Activated CD4-positive, alpha-beta T cell treated with anti-CD3 and anti-CD28 coated beads, Interleukin-2, amount 10 ng/mL, durations not matched to agents 7 days and 5 days (primary cell): ENCODE results near the gene PPP1R3C. TPM values are rescaled to one million over a fixed set of nuclear protein-coding genes. Genes with fewer than 3 reads are reported as not detected.

Experiments used
- CTCF ChIA-PET: fragments of 350-600 bp; sonication (Branson Sonifier 250); formaldehyde crosslinking; loops from one replicate; lab custom pipeline; 2021; ENCODE audit warnings: antibody characterized with exemption; lab: Charles Lee
- POLR2A ChIA-PET: fragments of 350-600 bp; sonication (Branson Sonifier 250); formaldehyde crosslinking; loops from one replicate; lab custom pipeline; 2021; ENCODE audit warnings: antibody characterized with exemption; lab: Charles Lee
- DNase-seq: peaks from one replicate; pipeline ENCODE4 v3.0.0-alpha.2; 2020
- H3K27ac Mint-ChIP-seq: one replicate; pipeline ENCODE4 v1.8.0; 2021; ENCODE audit warnings: mild to moderate bottlenecking, moderate library complexity, mixed read lengths
- H3K27me3 Mint-ChIP-seq: one replicate; pipeline ENCODE4 v1.8.0; 2021; ENCODE audit warnings: mixed read lengths
- H3K36me3 Mint-ChIP-seq: one replicate; pipeline ENCODE4 v1.8.0; 2021; ENCODE audit warnings: low read depth, mixed read lengths
- H3K4me1 Mint-ChIP-seq: one replicate; pipeline ENCODE4 v1.8.0; 2021; ENCODE audit warnings: mixed read lengths
- H3K4me3 Mint-ChIP-seq: one replicate; pipeline ENCODE4 v1.8.0; 2021; ENCODE audit warnings: mild to moderate bottlenecking, moderate library complexity, mixed read lengths
- H3K9me3 Mint-ChIP-seq: one replicate; pipeline ENCODE4 v1.8.0; 2021; ENCODE audit warnings: mixed read lengths
- total RNA-seq, 2 experiments: library from RNA; stranded (reverse); gene quantifications; one replicate each; pipeline ENCODE4 v1.2.3, GENCODE V29; 2021

PPP1R3C gene
- total RNA-seq, 2 experiments from 2014 or later: not detected

DNA sequence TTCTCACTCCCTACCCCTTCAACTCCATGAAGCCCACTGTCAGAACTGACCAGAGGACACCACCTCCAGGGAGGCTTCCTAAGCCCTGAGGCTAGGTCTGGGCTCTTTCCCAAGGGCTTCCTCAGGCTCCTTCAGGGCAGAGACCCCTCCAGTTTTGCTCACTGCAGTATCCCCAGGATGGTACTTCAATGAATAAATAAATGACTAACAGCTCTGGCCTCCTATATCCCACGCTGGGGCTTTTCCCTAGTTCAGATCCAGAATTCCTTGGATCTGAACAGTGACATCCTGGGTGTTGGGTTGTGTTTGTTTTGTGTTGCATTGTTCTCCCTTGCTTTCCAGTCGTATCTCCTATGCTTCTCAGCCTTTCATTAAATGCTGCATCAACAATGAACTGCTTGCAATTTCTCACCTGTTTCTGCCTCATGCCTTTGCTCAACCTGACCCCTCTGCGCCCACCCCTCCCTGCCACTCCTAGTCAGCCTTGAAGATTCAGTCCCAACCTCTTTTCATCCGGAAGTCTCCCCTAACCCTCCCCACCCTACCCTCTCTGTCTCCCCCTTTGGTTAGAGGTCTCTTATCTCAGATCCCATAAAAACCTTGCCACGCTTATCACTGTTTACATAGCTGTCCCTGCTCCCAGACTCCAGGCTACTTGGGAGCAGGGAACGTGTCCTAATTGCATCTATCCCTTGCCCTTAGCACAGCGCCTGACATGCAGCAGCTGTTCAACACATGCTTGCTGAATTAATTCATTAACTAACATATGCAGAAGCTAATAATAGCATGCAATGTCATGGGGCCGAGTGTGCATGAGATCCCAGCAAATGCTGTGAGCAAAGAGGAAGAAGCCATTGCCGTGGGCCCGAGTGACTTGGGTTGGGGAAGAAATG lies 41.7 kb downstream of the PPP1R3C start:
- H3K4me3 Mint-ChIP-seq: no peak overlapping the region
- no peak overlapping the region for H3K27ac Mint-ChIP-seq
- no peaks in the 10 kb centered on the region for H3K9me3 Mint-ChIP-seq
- H3K36me3 Mint-ChIP-seq: no peaks in the 10 kb centered on the region
- no peak for DNase-seq
- peaks cover 25% of the 10 kb centered on the region for H3K27me3 Mint-ChIP-seq
- H3K4me1 Mint-ChIP-seq: no peaks in the 10 kb centered on the region
- POLR2A ChIA-PET: no interaction called here
- CTCF ChIA-PET: no interaction called here

DNA sequence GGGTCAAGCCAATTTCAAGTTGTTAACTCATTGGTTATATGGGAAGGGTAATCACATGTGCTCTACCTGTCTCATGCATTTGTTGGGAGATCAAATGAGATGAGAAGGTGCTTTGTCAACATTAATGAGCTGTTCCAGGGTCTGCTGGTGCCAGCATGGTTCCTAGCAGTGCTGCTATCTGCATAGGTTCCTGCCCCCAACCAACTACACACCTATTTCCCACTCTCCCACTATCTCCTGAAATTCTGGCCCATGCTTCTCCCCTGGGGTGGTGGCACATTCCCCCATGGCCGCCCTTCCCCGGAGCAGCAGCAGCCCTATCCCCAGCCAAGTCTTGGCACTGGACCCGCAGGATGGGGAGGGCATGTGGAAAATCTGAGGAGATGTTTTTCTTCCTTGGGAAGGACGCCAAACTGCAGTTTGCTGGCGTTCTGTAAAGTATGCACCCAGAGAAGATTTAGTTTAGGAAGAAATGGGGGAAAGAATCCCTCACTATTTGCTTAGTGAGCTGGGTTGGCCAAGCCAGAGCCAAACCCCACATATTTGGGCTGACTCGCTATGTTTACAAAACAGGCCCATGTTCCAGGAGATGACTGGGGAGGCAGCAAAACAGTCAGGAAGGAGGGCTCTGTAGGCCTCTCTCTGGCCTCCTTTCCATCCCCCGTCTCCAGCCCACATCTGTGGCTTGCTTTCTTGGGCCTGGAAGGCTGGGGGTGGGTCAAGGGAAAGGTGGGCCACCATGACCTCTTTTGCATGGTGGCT lies 42.5 kb downstream of the PPP1R3C start:
- Mint-ChIP-seq H3K9me3 (no peaks in the 10 kb centered on the region), H3K4me1 (no peaks in the 10 kb centered on the region), H3K27me3 (peaks cover 18% of the 10 kb centered on the region), H3K27ac (no peak overlapping the region), H3K36me3 (no peaks in the 10 kb centered on the region), H3K4me3 (no peak overlapping the region)
- ChIA-PET CTCF (no interaction called here), POLR2A (no interaction called here)
- DNase-seq: no peak

DNA sequence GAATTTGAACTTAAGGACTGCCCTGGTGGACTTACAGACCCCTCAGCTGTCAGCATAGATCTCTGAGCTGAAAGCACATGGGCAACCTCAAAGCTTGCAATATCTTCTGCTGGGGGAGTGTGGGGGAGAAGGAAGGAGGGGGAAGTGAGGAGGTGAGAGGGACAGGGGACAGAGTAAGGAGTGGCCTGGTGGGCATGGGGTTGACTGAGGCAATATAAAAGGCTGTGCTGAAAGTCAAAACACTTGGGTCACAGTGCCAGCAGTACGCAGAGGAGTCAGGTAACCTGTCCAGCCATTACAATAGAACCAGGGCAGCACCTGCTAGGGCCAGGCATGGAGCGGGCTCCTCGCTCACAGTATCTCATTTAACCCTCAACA lies 43.2 kb downstream of the PPP1R3C start:
- POLR2A ChIA-PET: no interaction called here
- CTCF ChIA-PET: interaction anchor here (0.7 kb wide), 1 partner anchor 902 kb away, joined by 3 read pairs; no protein-coding TSS in a partner anchor
- Mint-ChIP-seq H3K27ac (no peak overlapping the region), H3K36me3 (no peaks in the 10 kb centered on the region), H3K27me3 (peaks cover 17% of the 10 kb centered on the region), H3K9me3 (no peaks in the 10 kb centered on the region), H3K4me1 (no peaks in the 10 kb centered on the region), H3K4me3 (no peak overlapping the region)
- no peak for DNase-seq

DNA sequence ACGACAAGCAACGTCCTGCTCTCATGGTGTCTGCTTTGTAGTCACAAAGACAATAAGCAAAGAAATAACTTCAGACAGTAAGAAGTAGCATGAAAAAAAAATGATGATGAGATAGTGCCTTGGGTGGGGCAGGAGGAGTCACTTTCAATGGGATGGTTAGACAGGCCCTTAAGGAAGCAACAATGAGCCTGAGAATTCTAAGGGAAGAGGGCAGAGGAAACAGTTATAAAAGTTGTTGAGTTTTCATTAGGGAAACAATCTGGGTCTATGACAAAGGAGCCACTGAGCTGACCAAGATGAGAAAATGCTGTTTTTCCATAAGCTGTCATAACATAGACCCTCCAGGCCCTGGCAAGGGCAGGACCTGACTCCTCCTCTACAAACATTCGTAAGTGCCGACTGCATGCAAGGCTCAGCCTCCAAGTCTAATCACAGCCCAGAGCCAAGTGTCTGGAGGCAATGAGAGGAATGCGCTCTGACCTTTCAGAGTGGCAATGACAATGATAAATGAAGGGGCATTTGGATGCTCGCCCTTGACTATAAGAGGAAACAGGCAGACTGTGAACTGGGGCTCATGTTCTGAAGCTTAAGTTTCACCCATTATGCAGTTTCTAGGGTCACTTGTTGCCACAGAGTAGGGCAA lies 43.7 kb downstream of the PPP1R3C start:
- H3K4me3 Mint-ChIP-seq: no peak overlapping the region
- ChIA-PET POLR2A (no interaction called here), CTCF (interaction anchor here (0.7 kb wide), 1 partner anchor 902 kb away, joined by 3 read pairs; no protein-coding TSS in a partner anchor)

DNA sequence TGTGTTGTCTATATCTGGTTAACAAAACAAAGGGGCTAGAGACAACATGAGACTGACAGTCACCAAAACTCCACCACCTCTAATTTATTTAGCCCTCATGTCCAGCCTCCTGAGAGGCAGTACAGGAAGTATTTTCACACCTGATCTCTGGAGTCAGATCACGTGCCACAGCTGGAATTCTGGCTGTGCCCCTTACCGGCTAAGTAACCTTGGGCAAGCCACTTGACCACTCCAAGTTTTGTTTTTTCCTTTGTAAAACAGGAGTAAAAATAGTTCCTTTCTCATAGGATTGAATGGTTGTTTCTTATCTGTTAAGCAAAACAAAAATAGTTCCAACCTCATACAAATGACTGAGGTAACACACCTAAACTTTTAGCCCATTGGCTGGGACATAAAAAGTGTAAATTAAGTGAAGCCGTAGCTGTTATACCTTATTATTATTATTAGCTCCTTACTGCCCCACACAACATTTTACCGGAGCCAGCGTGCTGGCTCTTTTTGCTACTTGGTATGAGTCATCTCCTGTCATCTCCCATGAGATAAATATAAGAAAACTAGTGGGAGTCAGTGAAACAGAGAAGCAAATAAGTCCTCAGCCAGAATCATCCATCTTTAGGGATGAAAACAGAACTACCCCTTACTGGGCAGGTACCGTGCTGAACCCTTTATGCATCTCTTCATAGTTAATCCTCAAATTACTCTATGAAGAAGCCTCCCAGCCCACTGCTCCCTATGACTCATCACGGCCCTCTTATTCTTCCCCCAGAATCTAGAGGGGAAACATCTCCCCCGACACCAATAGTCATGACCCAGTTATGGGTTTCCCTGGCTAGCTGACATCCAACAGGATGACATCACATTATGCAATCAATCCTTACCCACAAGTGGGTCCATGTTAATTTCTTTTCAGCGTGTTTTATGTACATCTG lies 44.9 kb downstream of the PPP1R3C start:
- Mint-ChIP-seq H3K36me3 (no peaks in the 10 kb centered on the region), H3K27ac (no peak overlapping the region), H3K27me3 (peaks cover 13% of the 10 kb centered on the region), H3K4me3 (no peak overlapping the region), H3K4me1 (no peaks in the 10 kb centered on the region), H3K9me3 (no peaks in the 10 kb centered on the region)
- ChIA-PET CTCF (interaction anchor here (0.6 kb wide), 1 partner anchor 168 kb away, joined by 3 read pairs; no protein-coding TSS in a partner anchor), POLR2A (no interaction called here)
- no peak for DNase-seq

More for the DNA sequence above, 43.7 kb downstream of the PPP1R3C start:
- H3K27me3 Mint-ChIP-seq: peaks cover 17% of the 10 kb centered on the region
- no peak overlapping the region for H3K27ac Mint-ChIP-seq
- H3K4me1 Mint-ChIP-seq: no peaks in the 10 kb centered on the region
- no peaks in the 10 kb centered on the region for H3K9me3 Mint-ChIP-seq
- DNase-seq: no peak
- no peaks in the 10 kb centered on the region for H3K36me3 Mint-ChIP-seq

DNA sequence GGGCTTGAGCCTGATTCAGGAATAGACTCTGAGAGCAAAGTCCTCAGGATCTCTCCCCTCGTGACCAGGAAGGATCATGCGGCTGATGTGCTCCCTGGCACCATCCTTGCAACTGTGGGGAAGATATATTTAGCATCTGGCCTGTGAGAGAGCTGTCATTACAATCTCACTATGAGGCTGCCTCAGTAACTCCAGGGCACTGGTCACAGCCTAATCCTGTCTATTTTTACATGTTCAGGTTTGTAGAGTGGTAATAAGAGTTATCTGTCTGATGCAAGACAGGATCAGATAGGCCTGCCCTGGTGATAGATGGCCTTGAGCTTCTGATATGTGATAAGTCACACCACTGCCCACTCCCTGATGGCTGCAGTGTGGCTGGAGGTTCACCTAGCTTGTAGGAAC lies 50.7 kb downstream of the PPP1R3C start:
- DNase-seq: no peak
- ChIA-PET CTCF (no interaction called here), POLR2A (no interaction called here)
- H3K9me3 Mint-ChIP-seq: peaks cover 5% of the 10 kb centered on the region
- no peak overlapping the region for H3K27ac Mint-ChIP-seq
- no peaks in the 10 kb centered on the region for H3K4me1 Mint-ChIP-seq
- H3K27me3 Mint-ChIP-seq: peaks cover 9% of the 10 kb centered on the region
- no peak overlapping the region for H3K4me3 Mint-ChIP-seq
- no peaks in the 10 kb centered on the region for H3K36me3 Mint-ChIP-seq

DNA sequence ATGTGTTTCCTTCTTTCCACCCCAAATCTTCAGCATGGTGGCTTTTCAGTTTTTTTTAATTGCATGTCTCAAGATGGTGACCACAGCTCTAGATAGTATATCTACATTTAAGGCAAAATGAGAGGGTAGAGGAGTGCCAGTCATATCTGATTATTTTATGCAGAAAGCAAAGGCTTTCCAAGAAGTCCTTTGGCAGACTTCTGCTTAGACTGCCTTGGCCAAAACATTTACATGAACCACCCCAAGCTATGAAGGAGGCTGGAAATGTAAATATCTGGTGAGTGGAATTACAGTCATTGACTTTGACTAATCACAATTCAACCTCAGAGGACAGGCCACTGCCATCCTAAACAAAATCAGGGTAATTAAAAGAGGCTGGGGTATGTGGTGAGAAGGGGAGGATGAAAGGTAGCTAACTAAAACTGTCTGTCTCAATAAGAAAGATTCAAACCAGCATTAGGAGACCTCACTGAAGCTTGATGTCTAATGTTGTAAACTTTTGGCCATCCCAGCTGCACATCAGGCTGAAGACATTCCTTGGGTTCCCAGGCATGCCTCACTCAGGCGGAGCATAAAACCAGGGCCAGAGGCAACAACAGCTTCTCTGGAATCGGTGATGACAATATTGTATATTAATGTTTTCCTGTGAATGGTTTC lies 53.4 kb downstream of the PPP1R3C start:
- POLR2A ChIA-PET: no interaction called here
- CTCF ChIA-PET: no interaction called here
- Mint-ChIP-seq H3K9me3 (peaks cover 5% of the 10 kb centered on the region), H3K27me3 (peaks cover 3% of the 10 kb centered on the region), H3K4me1 (no peaks in the 10 kb centered on the region), H3K27ac (no peak overlapping the region), H3K4me3 (no peak overlapping the region), H3K36me3 (no peaks in the 10 kb centered on the region)
- DNase-seq: no peak

Other genes starting within 250 kb of the PPP1R3C start
- gene HECTD2, start 222.7 kb downstream of the PPP1R3C start, total RNA-seq: 1 to 10 TPM; 2.6 to 3.1 TPM
- 10 to 100 TPM; 33.8 to 36.3 TPM for gene TNKS2, start 165.4 kb upstream of the PPP1R3C start, total RNA-seq